ENCODE measurements around the gene LNPK. TPM values are rescaled to one million over a fixed set of nuclear protein-coding genes. Genes with fewer than 3 reads are reported as not detected.
A peak's percentile ranks its signal among the peaks of the same experiment; 100 is the strongest.

LNPK gene
- total and polyA plus RNA-seq, 9 of the 15 experiments (the other 6 are each of a cell fraction or from before 2014, with no cell fraction given) = 6.4 to 40.4 (median 21.3) TPM

- in situ Hi-C loops (cut with MboI) (no loop called here), intact Hi-C loops (cut with micrococcal nuclease) (no loop called here)
- H2AFZ ChIP-seq (ENCODE audit: low read depth, low read length) = 0 out of 2 replicates have a peak overlapping the region, but pooled peaks have one; percentile 3
- H3K4me1 ChIP-seq (replicated peaks in 1 of 2; ENCODE audit: control insufficient read depth in 2 of 2, insufficient read depth in 2 of 2, low read length in 2 of 2) = no peaks in the 10 kb centered on the region
- H3K9ac ChIP-seq (ENCODE audit: insufficient read depth in 1 of 2, low read depth in 2 of 2, low read length in 2 of 2) = no peak overlapping the region
- CTCF ChIA-PET (ENCODE audit: low intra/inter-chr PET ratio) = no interaction called here
- no peaks in the 10 kb centered on the region for H3K79me2 ChIP-seq (ENCODE audit: control insufficient read depth, insufficient read depth, low read length)
- DNase-seq (ENCODE audit: extremely low read depth in 1 of 4, low spot score in 3 of 4) (no peak), ATAC-seq (no peak), FAIRE-seq (no peak)
- no peaks in the 10 kb centered on the region for H3K9me1 ChIP-seq (ENCODE audit: control insufficient read depth, insufficient read depth, low read length)
- H3K36me3 ChIP-seq (ENCODE audit: control insufficient read depth, insufficient read depth, low read length) = no peaks in the 10 kb centered on the region
- POLR2A ChIA-PET = interaction anchor here (0.6 to 1.0 kb wide), 2 partner anchors 17 to 124 kb away, joined by 3 read pairs; no protein-coding TSS in a partner anchor
- H3K9me3 ChIP-seq (replicated peaks; ENCODE audit: control insufficient read depth, insufficient read depth, low read depth, low read length) = no peaks in the 10 kb centered on the region
- H3K27ac ChIP-seq (ENCODE audit: extremely low read depth, low read depth, low read length) = no peak overlapping the region
- H3K4me2 ChIP-seq (ENCODE audit: insufficient read depth, low read length) = no peak overlapping the region
- 5% methylated on average over 9 of the region's 9 CpGs for WGBS (ENCODE audit: insufficient coverage, low coverage, missing lambda C conversion rate)
- no TSS peak for BruUV-seq (replicated peaks)
- no peaks in the 10 kb centered on the region for H4K20me1 ChIP-seq (replicated peaks; ENCODE audit: control insufficient read depth, insufficient read depth, low read length)
- no peak overlapping the region for H3K4me3 ChIP-seq
- TF ChIP-seq NR2C2 (CRISPR knock-in tag; IDR thresholded peaks at IDR 0.05) (no peak), NR2C2 (tag; IDR thresholded peaks at IDR 0.05) (no peak), TAF9B (IDR thresholded peaks at IDR 0.05; ENCODE audit: partially characterized antibody) (no peak), PHB2 (IDR thresholded peaks at IDR 0.05; ENCODE audit: low read depth) (no peak), ZNF695 (CRISPR knock-in tag; IDR thresholded peaks at IDR 0.05) (no peak), ZBED1 (IDR thresholded peaks at IDR 0.05) (no peak), PURB (CRISPR knock-in tag; IDR thresholded peaks at IDR 0.05; ENCODE audit: low read depth) (no peak)
- peaks cover 18 to 24% of the 10 kb centered on the region in 2 experiments for H3K27me3 ChIP-seq (ENCODE audit: control insufficient read depth in 2 of 2, insufficient read depth in 2 of 2, low read length in 2 of 2)
These were observed 111.3 kb downstream of the LNPK start for GRCh38 chr2:175890636-175891242.

All from K562 (cell line).